Epithelial cell of esophagus (primary cell): ENCODE measurements around the gene TFF1.

ENCODE experiments used
- DNase-seq: peaks from one replicate; pipeline ENCODE4 v3.0.0; 2010; ENCODE audit warnings: low read depth
- H3K4me3 ChIP-seq: 2 replicates; pipeline ENCODE4 v1.5.1; 2011; ENCODE audit warnings: mild to moderate bottlenecking, low read length, control low read depth
- TF ChIP-seq, protein P1 (sequence below): IDR thresholded peaks from 2 replicates; pipeline ENCODE4 v1.5.1; 2011; ENCODE audit warnings: low read depth, mild to moderate bottlenecking, low read length, control low read depth, inconsistent platforms; ENCODE audit not compliant: insufficient read depth; ENCODE audit errors: missing control alignments

Gene TFF1

DNA sequence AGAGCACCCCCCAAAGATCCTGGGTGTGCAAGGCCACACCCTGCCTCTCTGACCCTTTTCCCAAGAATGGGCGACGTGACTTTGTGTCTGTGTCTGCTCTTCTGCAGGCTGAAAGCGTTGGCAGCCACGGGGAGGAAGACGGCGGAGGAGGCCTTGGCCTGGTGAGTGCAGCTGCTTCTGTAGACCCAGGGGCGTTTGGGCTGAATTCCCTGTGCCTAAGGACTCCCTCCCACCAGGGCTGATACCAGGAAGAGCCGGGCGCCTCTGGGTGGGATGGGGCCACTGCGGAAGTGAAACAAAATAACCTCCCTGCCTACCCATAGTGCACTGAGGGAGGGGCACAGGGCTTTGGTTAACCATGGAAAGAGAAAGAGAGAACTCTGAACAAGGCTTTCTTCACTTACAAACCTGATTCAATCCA lies 39.9 kb upstream of the TFF1 start:
- TF ChIP-seq, protein P1, sequence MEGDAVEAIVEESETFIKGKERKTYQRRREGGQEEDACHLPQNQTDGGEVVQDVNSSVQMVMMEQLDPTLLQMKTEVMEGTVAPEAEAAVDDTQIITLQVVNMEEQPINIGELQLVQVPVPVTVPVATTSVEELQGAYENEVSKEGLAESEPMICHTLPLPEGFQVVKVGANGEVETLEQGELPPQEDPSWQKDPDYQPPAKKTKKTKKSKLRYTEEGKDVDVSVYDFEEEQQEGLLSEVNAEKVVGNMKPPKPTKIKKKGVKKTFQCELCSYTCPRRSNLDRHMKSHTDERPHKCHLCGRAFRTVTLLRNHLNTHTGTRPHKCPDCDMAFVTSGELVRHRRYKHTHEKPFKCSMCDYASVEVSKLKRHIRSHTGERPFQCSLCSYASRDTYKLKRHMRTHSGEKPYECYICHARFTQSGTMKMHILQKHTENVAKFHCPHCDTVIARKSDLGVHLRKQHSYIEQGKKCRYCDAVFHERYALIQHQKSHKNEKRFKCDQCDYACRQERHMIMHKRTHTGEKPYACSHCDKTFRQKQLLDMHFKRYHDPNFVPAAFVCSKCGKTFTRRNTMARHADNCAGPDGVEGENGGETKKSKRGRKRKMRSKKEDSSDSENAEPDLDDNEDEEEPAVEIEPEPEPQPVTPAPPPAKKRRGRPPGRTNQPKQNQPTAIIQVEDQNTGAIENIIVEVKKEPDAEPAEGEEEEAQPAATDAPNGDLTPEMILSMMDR = no peak
- H3K4me3 ChIP-seq = no peak overlapping the region
- no peak for DNase-seq

DNA sequence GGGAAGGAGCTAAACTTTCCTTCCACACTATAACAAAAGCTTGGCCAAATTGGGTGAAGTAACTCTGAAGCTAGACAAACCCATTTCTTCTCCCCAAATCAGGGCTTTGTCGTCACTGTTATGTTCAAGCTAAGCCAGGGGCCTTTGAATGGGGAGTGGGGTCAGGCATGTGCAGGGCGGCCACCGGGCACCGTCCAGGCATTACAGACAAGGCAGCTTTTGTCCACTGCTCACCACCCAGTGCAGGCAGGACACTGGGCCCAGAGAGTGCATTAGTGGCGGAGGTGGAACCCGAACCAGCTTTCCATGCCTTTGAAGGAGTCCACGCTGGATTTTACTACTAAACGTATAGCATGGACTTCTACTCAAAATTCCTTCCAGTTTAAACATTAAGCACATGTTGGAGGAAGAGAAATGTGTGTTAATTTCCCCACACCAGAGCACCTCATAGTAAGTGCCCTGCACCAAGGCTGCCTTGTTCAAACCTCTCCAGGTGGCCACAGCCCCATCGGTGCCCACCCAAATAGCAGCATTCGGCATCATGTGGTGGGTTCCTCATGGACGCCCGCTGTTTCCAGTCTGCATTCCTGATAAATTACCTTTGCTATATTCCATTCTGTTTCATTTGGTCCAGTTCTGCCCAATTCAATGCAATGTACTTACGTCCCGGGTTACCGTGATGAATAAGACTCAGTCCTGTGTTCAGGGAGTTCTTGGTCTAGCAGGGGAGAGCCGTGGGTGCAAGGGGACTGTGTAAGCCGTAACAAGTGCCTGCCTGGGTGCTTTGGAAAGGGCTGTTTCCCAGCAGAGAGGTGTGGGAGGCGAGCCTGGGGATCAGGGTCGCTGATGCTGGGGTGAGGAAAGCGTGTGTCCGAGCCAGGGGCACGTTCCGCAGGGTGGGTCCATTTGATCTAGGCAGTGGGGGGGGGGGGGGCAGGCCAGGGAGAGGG lies 39.0 kb upstream of the TFF1 start:
- no peak for DNase-seq
- TF ChIP-seq, protein P1 = no peak

DNA sequence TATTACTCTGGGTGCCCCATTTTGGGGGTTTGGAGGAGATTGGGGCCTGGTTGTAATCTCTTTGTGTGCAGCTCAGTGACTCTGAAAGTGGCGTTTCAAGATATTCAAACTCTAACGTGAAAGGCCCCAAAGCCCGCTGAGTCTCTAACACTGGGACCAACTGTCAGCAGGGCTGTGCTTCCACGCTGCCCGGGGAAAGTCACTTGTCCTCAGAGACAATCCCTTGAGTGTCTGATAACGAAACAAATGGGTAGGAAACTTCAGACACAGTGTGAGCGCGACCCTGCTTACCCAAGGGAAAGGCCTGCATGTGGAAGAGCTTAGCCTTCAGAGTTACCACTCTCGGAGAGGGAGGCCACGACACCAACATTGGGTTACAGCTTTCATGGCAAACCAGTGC lies 38.2 kb upstream of the TFF1 start:
- H3K4me3 ChIP-seq = no peak overlapping the region
- no peak for DNase-seq
- TF ChIP-seq, protein P1 = no peak

More for the DNA sequence above, 39.0 kb upstream of the TFF1 start:
- H3K4me3 ChIP-seq = no peak overlapping the region

DNA sequence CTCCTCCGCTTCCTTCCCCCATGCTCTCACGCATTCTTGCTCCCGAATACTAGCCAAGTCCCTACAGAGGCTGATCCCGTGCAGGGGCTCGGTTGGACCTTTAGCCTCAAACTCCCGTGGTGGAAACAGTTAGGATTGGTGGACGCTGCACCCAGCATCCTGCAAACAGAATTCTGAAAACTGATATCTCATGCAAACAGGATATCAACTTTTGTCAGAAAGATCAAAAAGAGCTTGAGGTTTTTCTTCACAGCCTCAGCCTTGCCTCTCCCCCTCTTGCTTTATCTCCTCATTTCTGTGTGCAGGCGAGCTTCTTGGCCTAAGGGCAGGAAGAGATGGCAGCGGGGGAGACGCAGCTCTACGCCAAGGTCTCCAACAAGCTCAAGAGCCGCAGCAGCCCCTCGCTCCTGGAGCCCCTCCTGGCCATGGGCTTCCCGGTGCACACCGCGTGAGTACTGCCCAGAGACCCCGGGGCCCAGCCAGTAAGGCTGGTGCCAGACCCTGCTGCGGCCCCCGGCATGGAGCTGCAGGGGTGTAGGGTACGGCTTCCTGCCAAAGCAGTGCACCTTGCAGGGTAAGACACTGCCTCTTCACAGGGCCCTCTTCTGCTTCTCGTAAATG lies 37.4 kb upstream of the TFF1 start, which contains the start of gene UBASH3A:
Gene UBASH3A, plus strand, starts transcription at position 292 of the 621 bp plus-strand sequence. Its CDS starts 44 bp downstream, at position 336.
- no peak within 1 kb of the TSS for H3K4me3 ChIP-seq
- TF ChIP-seq, protein P1 = no peak
- DNase-seq = no peak

DNA sequence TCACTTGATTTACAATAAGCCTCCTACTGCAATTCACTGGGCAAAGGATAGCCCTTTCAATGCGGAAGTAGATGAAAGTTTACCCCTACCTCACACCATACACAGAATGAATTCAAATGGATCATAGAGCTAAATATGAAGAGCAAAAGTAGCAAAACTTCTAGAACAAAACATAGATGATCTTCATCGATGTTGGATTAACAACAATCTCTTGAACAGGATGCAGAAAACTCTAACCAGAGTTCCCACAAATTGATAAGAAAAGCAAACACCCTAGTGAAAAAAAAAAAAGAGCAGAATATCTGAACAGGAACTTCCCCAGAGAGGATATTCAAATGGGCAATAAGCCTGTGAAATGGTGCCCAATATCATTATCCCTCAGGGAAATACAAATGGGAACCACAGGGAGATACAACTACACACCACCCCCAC lies 35.5 kb upstream of the TFF1 start:
- H3K4me3 ChIP-seq = no peak overlapping the region
- no peak for DNase-seq
- TF ChIP-seq, protein P1 = no peak

GRCh38 chr21:42401154-42401553 lies 34.8 kb upstream of the TFF1 start:
- TF ChIP-seq, protein P1 = no peak
- no peak overlapping the region for H3K4me3 ChIP-seq
- DNase-seq = no peak
